Activated T-cell treated with anti-CD3 and anti-CD28 coated beads, Interleukin-2, amount 50 U/mL, for 4 hours (primary cell): Measurements from ENCODE around the gene PLCXD3. TPM values are rescaled to one million over a fixed set of nuclear protein-coding genes. Genes with fewer than 3 reads are reported as not detected.

Experiments used
- ATAC-seq, 2 donors: fragments of 200-7000 bp; cut with Tn5 transposase; one replicate each; pipeline ENCODE4 v1.10.0; 2021
- DNase-seq: peaks from one replicate; pipeline ENCODE4 v3.0.0-alpha.2; 2020
- H3K27me3 Mint-ChIP-seq: one replicate; pipeline ENCODE4 v1.8.0; 2021; ENCODE audit warnings: low read depth, mixed read lengths
- H3K36me3 Mint-ChIP-seq: one replicate; pipeline ENCODE4 v1.8.0; 2022; ENCODE audit warnings: mixed read lengths; ENCODE audit not compliant: insufficient read depth
- H3K4me1 Mint-ChIP-seq: one replicate; pipeline ENCODE4 v1.8.0; 2021; ENCODE audit warnings: low read depth, mixed read lengths
- H3K4me3 Mint-ChIP-seq: one replicate; pipeline ENCODE4 v1.8.0; 2021; ENCODE audit warnings: mild to moderate bottlenecking, moderate library complexity, mixed read lengths
- H3K9me3 Mint-ChIP-seq: one replicate; pipeline ENCODE4 v1.8.0; 2021; ENCODE audit warnings: mixed read lengths
- total RNA-seq, 3 donors: library from RNA; stranded (reverse); gene quantifications; one replicate each; pipeline ENCODE4 v1.2.1, GENCODE V29; 2021

Gene PLCXD3
- total RNA-seq, 3 donors from 2014 or later, result not detected

GRCh38 chr5:41286696-41287095 is 223.7 kb downstream of the PLCXD3 start:
- DNase-seq (no peak), ATAC-seq (no peak)
- no peaks in the 10 kb centered on the region for H3K27me3 Mint-ChIP-seq
- H3K9me3 Mint-ChIP-seq, result peaks cover 8% of the 10 kb centered on the region
- H3K4me3 Mint-ChIP-seq, result no peak overlapping the region
- H3K36me3 Mint-ChIP-seq, result no peaks in the 10 kb centered on the region
- H3K4me1 Mint-ChIP-seq, result no peaks in the 10 kb centered on the region

DNA sequence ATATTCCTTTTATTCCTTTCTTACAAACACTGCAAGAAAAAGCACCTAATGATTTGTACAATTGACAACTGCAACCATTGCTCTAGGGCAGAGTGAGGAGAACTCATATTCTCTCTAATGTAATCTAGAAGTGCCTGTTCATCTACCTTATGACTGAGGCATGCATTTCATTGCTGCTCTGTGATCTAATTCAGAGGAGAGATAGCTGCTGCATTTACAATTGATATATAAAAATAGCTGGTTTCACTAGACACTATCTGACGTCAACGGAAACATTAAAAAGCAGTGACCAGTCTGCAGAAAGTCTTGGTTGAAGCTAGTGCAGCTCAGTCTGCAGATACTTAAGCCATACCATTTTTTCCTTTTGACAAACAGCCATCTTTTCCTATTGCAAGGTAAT is 224.2 kb downstream of the PLCXD3 start:
- no peak overlapping the region for H3K4me3 Mint-ChIP-seq
- no peak for ATAC-seq
- peaks cover 8% of the 10 kb centered on the region for H3K9me3 Mint-ChIP-seq
- H3K36me3 Mint-ChIP-seq, result no peaks in the 10 kb centered on the region
- no peaks in the 10 kb centered on the region for H3K4me1 Mint-ChIP-seq
- DNase-seq, result no peak
- no peaks in the 10 kb centered on the region for H3K27me3 Mint-ChIP-seq

GRCh38 chr5:41284938-41285337 is 225.5 kb downstream of the PLCXD3 start:
- no peaks in the 10 kb centered on the region for H3K27me3 Mint-ChIP-seq
- no peaks in the 10 kb centered on the region for H3K4me1 Mint-ChIP-seq
- no peak overlapping the region for H3K4me3 Mint-ChIP-seq
- DNase-seq (no peak), ATAC-seq (no peak)
- no peaks in the 10 kb centered on the region for H3K36me3 Mint-ChIP-seq
- peaks cover 8% of the 10 kb centered on the region for H3K9me3 Mint-ChIP-seq

- DNase-seq (no peak), ATAC-seq (no peak)
- H3K4me1 Mint-ChIP-seq, result no peaks in the 10 kb centered on the region
- H3K27me3 Mint-ChIP-seq, result no peaks in the 10 kb centered on the region
- no peaks in the 10 kb centered on the region for H3K36me3 Mint-ChIP-seq
- no peaks in the 10 kb centered on the region for H3K9me3 Mint-ChIP-seq
- H3K4me3 Mint-ChIP-seq, result no peak overlapping the region
Measured at GRCh38 chr5:41281215-41281810, 229.1 kb downstream of the PLCXD3 start.

- DNase-seq (no peak), ATAC-seq (no peak)
- Mint-ChIP-seq H3K4me1 (no peaks in the 10 kb centered on the region), H3K4me3 (no peak overlapping the region), H3K27me3 (no peaks in the 10 kb centered on the region), H3K9me3 (no peaks in the 10 kb centered on the region), H3K36me3 (no peaks in the 10 kb centered on the region)
Measured at GRCh38 chr5:41279040-41279439, 231.4 kb downstream of the PLCXD3 start.

DNA sequence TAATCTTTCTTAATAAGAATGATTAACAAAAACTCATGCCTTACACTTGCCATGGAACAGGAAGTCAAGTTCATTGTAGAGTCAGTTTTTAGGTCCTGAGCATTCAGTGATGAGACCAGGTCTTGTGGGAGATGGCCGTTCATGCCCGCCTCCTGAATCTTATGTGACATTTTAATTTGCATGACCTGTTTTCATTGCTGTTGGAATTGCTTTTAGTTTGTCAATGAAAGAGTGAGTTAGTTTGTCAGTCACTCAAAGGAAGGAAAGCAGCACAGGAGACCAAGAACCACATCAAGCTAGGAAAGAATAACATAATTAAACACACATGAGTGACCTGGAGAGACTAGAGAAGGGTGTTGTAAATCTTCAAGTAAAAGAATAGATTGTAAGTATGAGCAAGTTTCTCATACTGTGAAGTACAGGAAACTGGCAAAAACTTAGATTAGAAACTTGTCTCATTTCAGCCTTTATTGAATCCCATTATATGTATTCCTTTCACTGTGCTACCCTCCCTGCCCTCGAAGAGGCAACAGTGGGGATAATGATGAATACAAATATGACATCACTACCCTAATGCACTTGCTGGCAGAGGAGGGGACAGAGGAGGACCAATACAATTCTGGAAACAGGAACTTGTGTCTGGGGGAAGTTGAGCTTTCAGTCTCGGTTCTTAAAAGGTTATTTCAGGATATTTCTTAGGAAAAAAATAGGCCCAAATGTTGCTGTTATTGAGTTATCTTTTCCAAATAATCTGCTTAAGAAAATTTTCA is 232.7 kb downstream of the PLCXD3 start:
- Mint-ChIP-seq H3K4me1 (no peaks in the 10 kb centered on the region), H3K4me3 (no peak overlapping the region), H3K36me3 (no peaks in the 10 kb centered on the region), H3K9me3 (no peaks in the 10 kb centered on the region), H3K27me3 (no peaks in the 10 kb centered on the region)
- ATAC-seq, result no peak
- no peak for DNase-seq

- Mint-ChIP-seq H3K4me3 (no peak overlapping the region), H3K4me1 (no peaks in the 10 kb centered on the region)
Measured at GRCh38 chr5:41275813-41276512, 234.4 kb downstream of the PLCXD3 start.

GRCh38 chr5:41270423-41271251 is 239.8 kb downstream of the PLCXD3 start:
- H3K4me1 Mint-ChIP-seq, result no peaks in the 10 kb centered on the region
- no peak for DNase-seq
- no peak for ATAC-seq
- H3K9me3 Mint-ChIP-seq, result no peaks in the 10 kb centered on the region
- H3K27me3 Mint-ChIP-seq, result no peaks in the 10 kb centered on the region
- no peak overlapping the region for H3K4me3 Mint-ChIP-seq
- no peaks in the 10 kb centered on the region for H3K36me3 Mint-ChIP-seq

More at GRCh38 chr5:41275813-41276512, 234.4 kb downstream of the PLCXD3 start:
- Mint-ChIP-seq H3K36me3 (no peaks in the 10 kb centered on the region), H3K27me3 (no peaks in the 10 kb centered on the region), H3K9me3 (no peaks in the 10 kb centered on the region)
- ATAC-seq, result no peak
- no peak for DNase-seq

DNA sequence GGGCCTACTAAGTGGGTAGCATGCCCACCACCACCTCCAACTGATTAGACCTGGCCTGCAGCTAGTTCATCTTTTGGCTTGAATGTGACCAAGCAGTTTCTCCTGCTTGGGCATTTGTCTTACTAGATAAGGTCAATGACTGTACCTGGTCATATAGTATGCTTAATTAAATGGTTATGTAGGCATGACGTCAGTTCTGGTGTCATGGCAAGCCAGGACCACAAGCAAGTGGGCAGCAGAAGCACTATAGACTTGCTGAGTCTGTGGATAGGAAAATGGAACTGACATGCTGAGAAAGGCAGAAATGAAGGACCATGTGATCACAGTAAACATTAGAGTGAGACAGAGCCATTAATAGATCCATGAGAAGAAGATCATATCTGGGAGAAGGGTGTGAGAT is 241.5 kb downstream of the PLCXD3 start:
- H3K27me3 Mint-ChIP-seq, result no peaks in the 10 kb centered on the region
- DNase-seq, result no peak
- no peak for ATAC-seq
- H3K4me3 Mint-ChIP-seq, result no peak overlapping the region
- no peaks in the 10 kb centered on the region for H3K9me3 Mint-ChIP-seq
- no peaks in the 10 kb centered on the region for H3K36me3 Mint-ChIP-seq
- H3K4me1 Mint-ChIP-seq, result no peaks in the 10 kb centered on the region

DNA sequence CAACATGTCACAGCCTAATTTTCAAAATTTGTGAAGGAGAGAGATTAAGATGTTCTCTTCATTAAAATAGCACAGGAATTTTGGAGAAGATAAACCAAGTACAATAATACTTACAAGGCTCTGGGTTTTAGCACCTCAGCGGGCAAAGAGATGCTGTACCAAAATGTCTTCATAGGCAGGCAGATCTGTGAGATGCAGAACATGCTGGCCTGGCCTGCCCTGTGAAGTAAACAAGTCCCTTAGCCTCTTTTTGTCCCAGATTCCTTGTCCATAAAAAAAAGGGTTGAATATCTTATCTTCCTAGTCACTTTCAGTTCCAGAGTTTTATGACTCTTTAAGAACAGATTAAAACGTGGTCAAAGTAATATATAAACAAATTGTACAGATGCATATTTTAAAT is 244.0 kb downstream of the PLCXD3 start:
- ATAC-seq (no peak), DNase-seq (no peak)
- no peaks in the 10 kb centered on the region for H3K27me3 Mint-ChIP-seq
- H3K9me3 Mint-ChIP-seq, result no peaks in the 10 kb centered on the region
- H3K4me1 Mint-ChIP-seq, result no peaks in the 10 kb centered on the region
- no peaks in the 10 kb centered on the region for H3K36me3 Mint-ChIP-seq
- H3K4me3 Mint-ChIP-seq, result no peak overlapping the region

GRCh38 chr5:41264019-41264418 is 246.4 kb downstream of the PLCXD3 start:
- H3K27me3 Mint-ChIP-seq, result no peaks in the 10 kb centered on the region
- H3K9me3 Mint-ChIP-seq, result no peaks in the 10 kb centered on the region
- ATAC-seq (no peak), DNase-seq (no peak)
- H3K36me3 Mint-ChIP-seq, result no peaks in the 10 kb centered on the region
- H3K4me3 Mint-ChIP-seq, result no peak overlapping the region
- H3K4me1 Mint-ChIP-seq, result no peaks in the 10 kb centered on the region

DNA sequence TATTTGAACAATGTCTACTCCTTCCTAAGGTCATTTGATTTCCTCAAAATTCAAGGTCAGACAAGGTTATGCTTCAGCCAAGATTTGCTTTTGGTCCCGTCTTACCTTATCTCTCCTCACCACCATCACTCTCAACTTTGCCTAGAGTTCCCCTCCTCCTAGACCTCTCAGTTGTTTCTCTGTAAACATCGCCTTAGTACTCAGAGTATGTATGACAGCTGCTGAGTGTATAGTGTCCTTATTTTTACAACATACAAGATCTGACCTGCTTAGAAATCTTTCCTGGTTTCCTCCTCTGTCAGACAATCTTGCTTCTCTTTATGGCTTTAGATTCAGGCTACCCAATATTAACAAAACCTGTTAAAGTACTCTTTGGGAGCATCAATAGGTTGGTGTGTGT is 247.1 kb downstream of the PLCXD3 start:
- H3K4me3 Mint-ChIP-seq, result no peak overlapping the region
- no peaks in the 10 kb centered on the region for H3K4me1 Mint-ChIP-seq
- no peaks in the 10 kb centered on the region for H3K9me3 Mint-ChIP-seq
- DNase-seq (no peak), ATAC-seq (no peak)
- H3K27me3 Mint-ChIP-seq, result no peaks in the 10 kb centered on the region
- no peaks in the 10 kb centered on the region for H3K36me3 Mint-ChIP-seq
